Measurements from ENCODE around the gene CES3. TPM values are rescaled to one million over a fixed set of nuclear protein-coding genes. Genes with fewer than 3 reads are reported as not detected.

The CES3 gene
- total RNA-seq, 2 experiments from 2014 or later, result 2.1 to 2.9 TPM

DNA sequence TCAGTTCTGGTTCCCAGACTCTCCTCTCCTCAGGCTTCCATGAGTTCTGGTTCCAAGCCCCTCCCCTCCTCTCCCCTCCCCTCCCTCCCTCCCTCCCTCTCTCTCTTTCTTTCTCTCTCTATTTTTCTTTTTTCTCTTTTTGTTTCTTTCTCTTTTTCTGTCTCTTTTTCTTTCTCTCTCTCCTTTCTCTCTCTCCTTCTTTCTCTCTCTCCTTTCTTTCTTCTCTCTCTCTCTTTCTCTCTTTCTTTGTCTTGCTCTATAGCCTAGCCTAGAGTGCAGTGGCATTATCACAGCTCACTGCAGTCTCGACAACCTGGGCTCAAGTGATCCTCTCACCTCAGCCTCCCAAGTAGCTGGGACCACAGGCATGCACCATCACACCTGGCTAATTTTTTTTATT, 796 bp upstream of the CES3 start:
- TF ChIP-seq, protein P1, sequence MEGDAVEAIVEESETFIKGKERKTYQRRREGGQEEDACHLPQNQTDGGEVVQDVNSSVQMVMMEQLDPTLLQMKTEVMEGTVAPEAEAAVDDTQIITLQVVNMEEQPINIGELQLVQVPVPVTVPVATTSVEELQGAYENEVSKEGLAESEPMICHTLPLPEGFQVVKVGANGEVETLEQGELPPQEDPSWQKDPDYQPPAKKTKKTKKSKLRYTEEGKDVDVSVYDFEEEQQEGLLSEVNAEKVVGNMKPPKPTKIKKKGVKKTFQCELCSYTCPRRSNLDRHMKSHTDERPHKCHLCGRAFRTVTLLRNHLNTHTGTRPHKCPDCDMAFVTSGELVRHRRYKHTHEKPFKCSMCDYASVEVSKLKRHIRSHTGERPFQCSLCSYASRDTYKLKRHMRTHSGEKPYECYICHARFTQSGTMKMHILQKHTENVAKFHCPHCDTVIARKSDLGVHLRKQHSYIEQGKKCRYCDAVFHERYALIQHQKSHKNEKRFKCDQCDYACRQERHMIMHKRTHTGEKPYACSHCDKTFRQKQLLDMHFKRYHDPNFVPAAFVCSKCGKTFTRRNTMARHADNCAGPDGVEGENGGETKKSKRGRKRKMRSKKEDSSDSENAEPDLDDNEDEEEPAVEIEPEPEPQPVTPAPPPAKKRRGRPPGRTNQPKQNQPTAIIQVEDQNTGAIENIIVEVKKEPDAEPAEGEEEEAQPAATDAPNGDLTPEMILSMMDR (IDR thresholded peaks at IDR 0.05), result no peak
- Mint-ChIP-seq H3K36me3 (ENCODE audit: low read depth) (no peaks in the 10 kb centered on the region), H3K27me3 (peaks cover 4% of the 10 kb centered on the region), H3K4me3 (no peak overlapping the region), H3K27ac (no peak overlapping the region), H3K9me3 (no peaks in the 10 kb centered on the region), H3K4me1 (ENCODE audit: low read depth) (peaks cover 16% of the 10 kb centered on the region)
- POLR2A ChIA-PET, result interaction anchor here (1.3 kb wide), 1 partner anchor 7 kb away, joined by 3 read pairs; no protein-coding TSS in a partner anchor
- CTCF ChIA-PET, result interaction anchor here (0.7 to 5.5 kb wide), 25 partner anchors 10 to 505 kb away, joined by 3 to 32 read pairs (median 5); partner anchors contain the start of gene NOL3
- no peak for ATAC-seq
- DNase-seq, result no peak
- intact Hi-C loops (cut with micrococcal nuclease), result no loop called here

DNA sequence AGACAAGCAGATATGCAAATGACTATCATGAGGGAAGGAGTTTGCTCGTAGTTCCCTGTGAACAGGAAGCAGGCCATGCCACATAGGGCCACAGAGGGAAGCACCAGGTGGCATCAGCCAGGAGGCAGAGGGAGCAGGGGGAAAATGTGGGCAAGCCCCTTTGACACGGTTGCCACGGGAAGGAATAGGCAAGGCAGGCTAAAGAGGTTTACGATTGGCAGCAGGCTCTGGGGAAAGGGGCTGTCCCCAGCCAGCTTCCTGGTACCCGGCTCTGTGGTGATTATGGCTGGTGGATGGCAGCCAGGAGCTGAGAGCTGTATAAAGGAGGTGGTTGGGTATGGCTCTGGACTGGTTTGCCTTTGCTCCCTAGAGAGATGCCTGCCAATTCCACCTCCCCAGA, 848 bp downstream of the CES3 start:
- Mint-ChIP-seq H3K4me1 (ENCODE audit: low read depth) (peaks cover 16% of the 10 kb centered on the region), H3K9me3 (no peaks in the 10 kb centered on the region), H3K27me3 (peaks cover 4% of the 10 kb centered on the region), H3K4me3 (peak overlapping the region; percentile 23), H3K36me3 (ENCODE audit: low read depth) (no peaks in the 10 kb centered on the region), H3K27ac (peak overlapping the region; percentile 83)
- ChIA-PET CTCF (interaction anchor here (0.7 to 5.5 kb wide), 21 partner anchors 8 to 223 kb away, joined by 3 to 32 read pairs (median 4); no protein-coding TSS in a partner anchor), POLR2A (no interaction called here)
- TF ChIP-seq, protein P1 (IDR thresholded peaks at IDR 0.05), result no peak
- ATAC-seq (peak; percentile 50), DNase-seq (peak; percentile 48)
- intact Hi-C loops (cut with micrococcal nuclease), result no loop called here

DNA sequence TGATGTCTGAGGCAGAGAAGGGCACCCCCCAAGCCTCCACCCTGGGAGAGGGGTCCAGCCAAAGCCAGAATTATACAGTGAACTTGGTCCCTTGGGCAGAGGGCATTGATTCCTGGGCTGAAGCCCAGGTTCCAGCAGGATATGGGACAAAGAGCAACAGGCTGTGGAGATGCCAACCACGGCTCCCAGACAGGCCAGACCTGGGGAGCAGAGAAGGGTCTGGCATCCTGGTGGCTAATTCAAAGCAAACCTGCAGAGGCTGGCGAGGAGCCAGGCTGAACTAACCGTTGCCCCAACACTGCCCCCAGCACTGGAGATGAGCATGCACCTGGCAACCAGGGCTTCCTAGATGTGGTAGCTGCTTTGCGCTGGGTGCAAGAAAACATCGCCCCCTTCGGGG, 3.0 kb downstream of the CES3 start:
- no peak overlapping the region for H3K4me3 Mint-ChIP-seq
- no peak overlapping the region for H3K27ac Mint-ChIP-seq
- DNase-seq (no peak), ATAC-seq (no peak)
- ChIA-PET POLR2A (interaction anchor here (1.5 to 2.0 kb wide), 2 partner anchors 64 to 221 kb away, joined by 3 to 7 read pairs; no protein-coding TSS in a partner anchor), CTCF (interaction anchor here (0.9 to 1.9 kb wide), 5 partner anchors 10 to 221 kb away, joined by 3 to 8 read pairs (median 4); no protein-coding TSS in a partner anchor)
- peaks cover 8% of the 10 kb centered on the region for H3K4me1 Mint-ChIP-seq (ENCODE audit: low read depth)
- H3K27me3 Mint-ChIP-seq, result peaks cover 4% of the 10 kb centered on the region
- H3K36me3 Mint-ChIP-seq (ENCODE audit: low read depth), result no peaks in the 10 kb centered on the region
- intact Hi-C loops (cut with micrococcal nuclease), result no loop called here
- TF ChIP-seq, protein P1 (IDR thresholded peaks at IDR 0.05), result no peak
- H3K9me3 Mint-ChIP-seq, result no peaks in the 10 kb centered on the region

DNA sequence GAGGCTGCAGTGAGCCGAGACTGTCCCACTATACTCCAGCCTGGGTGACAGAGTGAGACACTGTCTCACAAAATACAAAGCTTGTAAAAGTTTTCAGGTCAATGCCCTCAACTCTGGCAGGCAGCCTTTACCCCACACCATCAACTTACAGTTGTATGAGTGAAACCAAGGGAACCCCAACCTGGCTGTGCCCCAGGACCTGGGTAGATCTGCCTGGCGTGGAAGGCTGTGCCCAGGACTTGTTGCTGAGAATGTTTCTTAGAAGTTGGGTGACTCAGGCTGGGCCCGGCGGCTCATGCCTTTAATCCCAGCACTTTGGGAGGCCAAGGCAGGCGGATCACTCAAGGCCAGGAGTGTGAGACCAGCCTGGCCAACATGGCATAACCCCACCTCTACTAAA, 7.8 kb downstream of the CES3 start:
- TF ChIP-seq, protein P1 (IDR thresholded peaks at IDR 0.05), result no peak
- ChIA-PET POLR2A (no interaction called here), CTCF (interaction anchor here (1.0 to 1.1 kb wide), 2 partner anchors 8 to 11 kb away, joined by 3 to 4 read pairs; partner anchors contain the start of gene CES3)
- Mint-ChIP-seq H3K27me3 (peaks cover 4% of the 10 kb centered on the region), H3K9me3 (no peaks in the 10 kb centered on the region), H3K4me1 (ENCODE audit: low read depth) (peaks cover 2% of the 10 kb centered on the region), H3K4me3 (no peak overlapping the region), H3K27ac (no peak overlapping the region), H3K36me3 (ENCODE audit: low read depth) (no peaks in the 10 kb centered on the region)
- intact Hi-C loops (cut with micrococcal nuclease), result no loop called here
- ATAC-seq (no peak), DNase-seq (no peak)

Data from activated CD8-positive, alpha-beta T cell treated with anti-CD3 and anti-CD28 coated beads for 36 hours (primary cell).